ENCODE results near the gene SLBP.
"Not testable (repeated sequence)": the region's sequence is repeated elsewhere in the genome, so short reads cannot be mapped to it uniquely, and the experiment has no call there.

Gene SLBP

DNA sequence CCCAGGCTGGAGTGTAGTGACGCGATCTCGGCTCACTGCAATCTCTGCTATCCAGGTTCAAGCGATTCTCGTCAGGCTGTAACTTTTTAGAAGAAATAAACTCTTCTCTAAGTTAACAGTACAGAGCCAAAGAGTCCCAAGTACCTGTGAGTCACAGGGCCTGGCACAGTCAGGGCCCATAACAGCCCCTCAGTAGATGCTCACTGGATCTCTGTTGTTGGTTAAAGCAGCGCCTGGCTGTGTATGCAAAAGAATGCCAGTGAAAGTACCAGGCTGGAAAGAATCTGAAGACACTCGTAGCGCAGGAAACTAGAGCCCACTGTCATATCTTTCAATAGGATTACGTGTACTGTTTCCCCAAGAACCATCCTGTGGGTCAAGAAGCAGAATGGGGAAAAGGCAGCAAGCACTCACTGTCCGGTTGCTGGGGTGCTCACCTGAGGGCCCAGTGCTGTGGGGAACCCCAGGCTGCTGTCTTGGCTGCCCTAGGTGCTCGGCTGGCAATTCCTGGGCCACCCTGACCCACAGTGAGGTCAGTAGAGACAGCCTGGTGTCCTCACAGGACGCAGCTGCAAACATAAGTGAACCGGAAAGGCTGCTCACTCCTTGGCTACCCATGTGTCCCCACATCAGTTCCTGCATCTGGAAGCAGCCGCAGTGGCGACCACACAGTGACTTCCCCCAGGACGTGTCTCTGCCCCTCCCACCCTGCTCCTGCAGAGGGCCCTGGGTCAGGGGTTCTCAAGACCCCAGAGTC lies 3.1 kb upstream of the SLBP start:
- H3K4me3 ChIP-seq (ENCODE audit: low read depth, low read length) = no peak overlapping the region
- no peak for DNase-seq (ENCODE audit: low read depth)

DNA sequence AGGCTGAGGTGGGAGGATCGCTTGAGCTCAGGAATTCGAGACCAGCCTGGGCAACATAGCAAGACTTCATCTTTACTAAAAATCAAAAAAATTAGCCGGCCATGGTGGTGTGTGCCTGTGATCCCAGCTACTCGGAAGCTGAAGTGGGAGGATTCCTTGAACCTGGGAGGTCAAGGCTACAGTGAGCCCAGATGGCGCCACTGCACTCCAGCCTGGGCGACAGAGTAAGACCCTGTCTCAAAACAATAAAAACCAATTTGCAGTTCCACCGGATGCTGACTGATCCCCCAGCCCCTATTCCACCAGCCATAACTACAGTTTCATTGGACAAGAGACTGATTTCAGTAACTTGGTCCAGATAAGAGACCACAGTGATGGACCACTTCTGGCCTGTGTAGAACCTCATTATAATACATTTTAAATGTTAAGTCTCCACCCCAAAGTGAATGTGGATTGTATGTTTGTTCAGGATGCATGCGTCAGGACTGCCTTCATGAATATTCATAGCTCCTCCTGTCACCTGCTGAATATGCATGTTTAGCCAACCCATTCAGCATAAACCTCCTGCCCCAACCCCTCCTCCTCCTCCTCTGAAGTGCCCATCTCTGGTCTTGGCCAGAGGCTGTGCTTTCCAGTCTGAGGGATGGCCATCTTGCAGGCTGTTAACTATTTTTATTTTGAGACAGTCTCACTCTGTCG lies 2.3 kb upstream of the SLBP start:
- H3K4me3 ChIP-seq (ENCODE audit: low read depth, low read length) = no peak overlapping the region
- no peak for DNase-seq (ENCODE audit: low read depth)

DNA sequence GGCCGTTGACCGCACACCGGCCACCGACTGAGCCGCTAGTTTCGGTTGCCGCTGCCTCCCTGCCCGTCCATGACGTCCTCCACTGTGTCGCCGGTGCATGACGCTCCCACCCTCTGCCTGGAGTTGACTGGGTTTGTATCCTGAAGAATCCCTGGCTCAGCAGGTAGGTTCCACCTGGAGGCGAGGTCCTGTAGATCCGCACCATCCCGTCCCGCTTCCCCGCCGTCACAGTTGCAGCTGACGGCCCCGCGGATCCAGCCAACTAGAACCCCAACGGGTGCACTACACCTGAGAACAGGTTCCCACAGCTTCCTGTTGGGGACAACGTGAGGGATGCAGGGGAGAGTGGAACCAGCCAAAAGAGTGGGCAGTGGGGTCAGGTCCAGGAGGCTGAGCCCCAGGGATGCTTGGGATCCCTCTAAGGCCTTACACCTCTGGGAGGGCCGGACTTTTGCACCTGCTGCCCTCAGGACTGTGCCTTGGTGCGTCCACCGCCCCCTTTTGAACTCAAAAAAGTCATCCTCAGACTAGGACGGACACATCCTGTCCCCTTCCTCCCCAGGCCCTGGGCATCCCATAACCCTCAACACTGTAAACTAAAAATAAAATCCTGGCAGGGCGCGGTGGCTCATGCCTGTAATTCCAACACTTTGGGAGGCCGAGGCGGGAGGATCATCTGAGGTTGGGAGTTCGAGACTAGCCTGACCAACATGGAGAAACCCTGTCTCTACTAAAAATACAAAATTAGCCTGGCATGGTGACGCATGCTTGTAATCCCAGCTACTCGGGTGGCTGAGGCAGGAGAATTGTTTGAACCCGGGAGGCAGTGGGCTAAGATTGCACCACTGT lies 1.1 kb upstream of the SLBP start:
- H3K4me3 ChIP-seq (ENCODE audit: low read depth, low read length) = peak overlapping the region; percentile 77
- no peak for DNase-seq (ENCODE audit: low read depth)

DNA sequence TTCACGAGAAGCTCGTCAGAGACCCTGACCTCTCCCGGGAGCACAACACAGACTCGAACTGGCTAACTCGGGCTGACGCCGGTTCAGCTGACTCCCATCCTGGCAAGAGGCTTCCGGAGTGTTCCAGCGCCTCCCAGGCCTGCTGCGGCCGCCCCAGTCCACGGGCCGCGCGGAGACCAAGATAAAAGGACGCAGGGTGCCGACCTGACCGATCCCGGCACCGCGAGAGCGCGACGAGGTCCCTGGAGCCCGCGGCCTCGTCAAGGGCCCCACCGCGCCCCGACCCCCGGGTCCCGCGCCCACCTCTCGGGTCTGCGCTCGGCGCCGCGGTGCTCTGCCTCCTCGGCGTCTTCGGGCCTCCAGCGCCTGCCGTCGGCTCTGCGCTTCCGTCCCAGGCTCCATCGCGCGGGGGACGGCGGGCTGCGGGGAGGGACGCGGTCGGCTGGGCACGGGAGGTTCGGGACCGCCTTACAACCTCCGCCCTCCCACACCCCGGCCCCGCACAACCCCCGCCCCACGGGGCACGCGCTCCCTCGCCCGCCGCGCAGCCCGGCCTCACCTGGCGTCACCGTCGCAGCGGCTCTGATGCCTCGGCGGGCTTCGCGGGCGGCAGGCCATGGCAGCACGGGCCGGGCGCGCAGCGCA lies 426 bp downstream of the SLBP start:
- H3K4me3 ChIP-seq (ENCODE audit: low read depth, low read length) = peak overlapping the region; percentile 77
- DNase-seq (ENCODE audit: low read depth) = no peak

DNA sequence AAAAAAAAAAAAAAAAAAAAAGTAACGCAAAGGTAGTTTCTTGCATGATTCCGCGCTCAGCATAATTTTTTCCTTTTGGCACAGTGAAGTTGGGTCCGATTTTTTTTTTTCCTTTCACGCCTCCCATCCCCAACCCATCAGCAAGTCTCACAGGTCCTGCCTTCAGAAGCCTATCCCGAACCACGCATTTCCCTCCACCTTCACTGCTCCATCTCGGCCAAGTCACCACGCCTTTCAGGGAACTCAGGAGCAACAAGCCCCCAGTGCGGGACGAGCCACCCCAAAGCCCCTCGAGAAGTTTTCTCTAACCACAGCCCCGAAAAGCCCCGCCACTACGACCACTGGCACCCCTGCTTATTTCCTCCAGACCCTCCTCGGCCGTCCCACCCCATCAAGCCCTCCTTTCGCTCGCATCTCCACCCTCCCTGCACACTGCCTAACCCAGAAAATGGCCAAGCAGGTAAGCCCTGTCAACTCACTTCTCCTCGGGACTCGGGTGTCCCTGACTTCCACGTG lies 1.0 kb downstream of the SLBP start:
- DNase-seq (ENCODE audit: low read depth) = no peak
- peak overlapping the region; percentile 77 for H3K4me3 ChIP-seq (ENCODE audit: low read depth, low read length)

DNA sequence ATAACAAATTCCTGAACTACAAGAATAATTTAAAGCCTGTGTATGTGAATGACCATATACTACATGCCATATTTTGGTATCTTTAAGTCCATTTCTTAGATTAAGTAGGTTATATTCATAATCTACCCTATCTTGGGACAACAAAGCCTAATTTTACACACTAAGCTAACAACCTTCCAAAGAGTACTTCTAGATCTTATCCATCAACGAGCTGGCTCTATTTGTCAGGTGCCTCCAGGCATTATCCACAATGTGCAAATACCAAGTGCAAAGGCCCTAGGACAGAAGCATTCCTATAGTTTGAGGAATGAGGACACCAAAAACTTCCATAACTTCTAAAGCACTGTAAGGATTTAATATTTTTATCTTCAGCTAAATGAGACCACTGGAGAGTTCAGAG lies 3.5 kb downstream of the SLBP start:
- no peak overlapping the region for H3K4me3 ChIP-seq (ENCODE audit: low read depth, low read length)
- no peak for DNase-seq (ENCODE audit: low read depth)

DNA sequence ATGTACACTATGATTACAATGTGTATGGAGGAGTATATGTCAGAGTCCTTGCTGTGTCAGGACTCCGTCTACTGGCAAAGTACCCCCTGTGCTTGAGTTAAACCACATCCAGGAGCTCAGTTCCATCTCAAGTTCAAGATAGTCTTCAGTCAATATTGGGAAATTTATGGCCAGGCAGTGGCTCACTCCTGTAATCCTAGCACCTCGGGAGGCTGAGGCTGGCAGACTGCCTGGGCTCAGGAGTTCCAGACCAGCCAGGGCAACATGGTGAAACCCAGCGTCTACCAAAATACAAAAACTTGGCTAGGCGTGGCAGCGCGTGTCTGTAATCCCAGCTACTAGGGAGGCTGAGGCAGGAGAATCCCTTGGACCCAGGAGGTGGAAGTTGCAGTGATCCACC lies 5.8 kb downstream of the SLBP start:
- no peak overlapping the region for H3K4me3 ChIP-seq (ENCODE audit: low read depth, low read length)

DNA sequence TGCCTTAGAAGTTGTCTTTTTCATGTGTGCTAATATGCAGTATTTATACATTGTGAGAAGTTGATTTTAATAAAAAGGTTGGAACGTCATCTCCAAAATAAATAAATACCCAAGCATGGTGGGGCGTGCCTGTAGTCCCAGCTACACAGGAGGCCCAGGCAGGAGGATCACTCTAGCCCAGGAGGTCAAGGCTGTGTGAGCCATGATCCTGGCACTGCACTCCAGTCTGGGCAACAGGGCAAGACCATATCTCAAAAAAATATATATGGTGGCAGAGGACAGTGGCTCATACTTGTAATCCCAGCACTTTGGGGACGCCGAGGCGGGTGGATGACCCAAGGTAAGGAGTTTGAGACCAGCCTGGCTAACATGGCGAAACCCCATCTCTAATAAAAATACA lies 6.4 kb downstream of the SLBP start:
- DNase-seq (ENCODE audit: low read depth) = no peak
- no peak overlapping the region for H3K4me3 ChIP-seq (ENCODE audit: low read depth, low read length)

More for the DNA sequence above, 5.8 kb downstream of the SLBP start:
- no peak for DNase-seq (ENCODE audit: low read depth)

DNA sequence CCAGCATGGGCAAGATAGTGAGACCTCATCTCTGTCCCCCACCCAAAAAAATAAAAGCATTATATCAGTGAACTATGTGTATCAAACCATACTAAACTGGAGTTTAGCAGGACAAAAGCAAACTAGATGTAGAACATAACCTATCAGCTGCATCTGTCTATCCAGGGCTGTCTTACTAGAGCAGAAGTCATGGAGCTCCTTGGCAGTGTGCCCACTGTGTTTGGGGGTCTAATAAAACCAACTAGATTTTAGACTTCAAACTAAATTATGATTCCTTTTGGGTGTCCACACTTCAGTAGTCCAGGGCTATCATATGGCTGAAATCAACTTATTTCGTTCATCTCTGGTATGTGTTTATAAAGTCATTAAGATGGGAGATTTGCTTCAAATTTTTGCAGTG lies 8.3 kb downstream of the SLBP start:
- DNase-seq (ENCODE audit: low read depth) = no peak

DNA sequence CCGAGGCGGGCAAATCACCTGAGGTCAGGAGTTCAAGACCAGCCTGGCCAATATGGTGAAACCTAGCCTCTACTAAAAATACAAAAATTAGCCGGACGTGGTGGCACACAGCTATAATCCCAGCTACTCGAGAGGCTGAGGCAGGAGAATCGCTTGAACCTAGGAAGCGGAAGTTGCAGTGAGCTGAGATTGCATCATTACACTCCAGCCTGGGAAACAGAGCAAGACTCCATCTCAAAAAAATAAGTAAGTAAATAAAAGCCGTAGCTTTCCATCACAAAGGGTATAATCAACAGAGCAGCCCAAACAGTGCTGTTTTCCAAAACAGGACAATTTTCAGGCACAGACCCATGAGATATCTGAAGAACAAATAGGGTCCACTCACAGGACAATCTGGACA lies 10.4 kb downstream of the SLBP start:
- not testable (repeated sequence) for DNase-seq (ENCODE audit: low read depth); H3K4me3 ChIP-seq (ENCODE audit: low read depth, low read length)

More for the DNA sequence above, 8.3 kb downstream of the SLBP start:
- no peak overlapping the region for H3K4me3 ChIP-seq (ENCODE audit: low read depth, low read length)

DNA sequence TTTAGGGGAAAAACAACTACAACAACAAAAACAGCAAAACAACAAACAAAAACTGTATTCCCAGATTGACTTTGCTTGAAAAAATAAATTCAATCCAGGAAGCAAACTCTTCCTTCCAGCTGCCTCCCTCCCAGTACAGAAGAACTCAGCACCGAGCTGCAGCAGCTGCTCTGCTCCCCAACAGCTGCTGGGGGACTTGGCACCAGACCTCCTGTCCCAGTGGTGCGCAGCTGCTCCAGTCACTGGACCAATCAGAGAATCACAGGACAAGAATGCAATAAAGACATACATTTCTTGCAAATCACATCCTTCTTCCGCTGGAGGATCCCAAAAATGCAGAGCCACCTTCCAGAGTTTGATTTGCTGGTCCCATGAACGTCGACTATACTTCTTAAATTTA lies 16.2 kb downstream of the SLBP start:
- DNase-seq (ENCODE audit: low read depth) = peak; percentile 31
- H3K4me3 ChIP-seq (ENCODE audit: low read depth, low read length) = no peak overlapping the region

DNA sequence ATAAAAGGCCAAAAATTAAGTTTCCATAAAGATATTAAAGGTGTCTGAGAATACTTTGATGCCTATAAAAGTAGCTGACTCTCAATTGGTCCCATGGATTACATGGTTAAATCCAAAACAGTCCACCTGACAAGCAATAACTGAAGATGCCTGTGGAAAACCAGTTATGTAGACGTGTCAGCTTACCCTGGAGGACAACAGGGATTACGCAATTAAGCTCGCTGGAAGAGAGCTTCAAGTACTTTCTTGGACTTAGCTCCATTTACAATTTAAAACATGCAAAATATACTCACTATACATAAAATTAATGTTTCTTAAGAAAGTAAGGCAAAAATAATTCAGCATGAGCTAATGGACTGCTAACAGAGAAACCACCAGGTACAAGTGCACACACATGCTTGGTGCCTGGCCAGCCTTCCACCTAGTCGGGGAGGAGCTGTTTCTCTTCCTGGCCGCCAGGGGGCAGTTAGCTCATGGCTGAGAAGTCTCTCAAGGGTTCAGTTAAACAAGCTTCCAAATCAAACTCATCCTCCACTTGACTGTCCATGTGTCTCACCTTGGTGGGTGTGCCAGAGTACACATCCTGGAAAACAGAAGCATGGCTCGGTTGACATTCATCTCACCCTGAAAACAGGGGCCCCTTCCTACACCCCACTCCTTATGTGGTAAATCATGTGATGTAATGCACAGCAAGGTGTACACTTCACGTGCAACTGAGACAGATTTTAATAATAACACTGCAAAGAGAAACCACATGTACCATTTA lies 18.8 kb downstream of the SLBP start:
- peak; percentile 28 for DNase-seq (ENCODE audit: low read depth)

DNA sequence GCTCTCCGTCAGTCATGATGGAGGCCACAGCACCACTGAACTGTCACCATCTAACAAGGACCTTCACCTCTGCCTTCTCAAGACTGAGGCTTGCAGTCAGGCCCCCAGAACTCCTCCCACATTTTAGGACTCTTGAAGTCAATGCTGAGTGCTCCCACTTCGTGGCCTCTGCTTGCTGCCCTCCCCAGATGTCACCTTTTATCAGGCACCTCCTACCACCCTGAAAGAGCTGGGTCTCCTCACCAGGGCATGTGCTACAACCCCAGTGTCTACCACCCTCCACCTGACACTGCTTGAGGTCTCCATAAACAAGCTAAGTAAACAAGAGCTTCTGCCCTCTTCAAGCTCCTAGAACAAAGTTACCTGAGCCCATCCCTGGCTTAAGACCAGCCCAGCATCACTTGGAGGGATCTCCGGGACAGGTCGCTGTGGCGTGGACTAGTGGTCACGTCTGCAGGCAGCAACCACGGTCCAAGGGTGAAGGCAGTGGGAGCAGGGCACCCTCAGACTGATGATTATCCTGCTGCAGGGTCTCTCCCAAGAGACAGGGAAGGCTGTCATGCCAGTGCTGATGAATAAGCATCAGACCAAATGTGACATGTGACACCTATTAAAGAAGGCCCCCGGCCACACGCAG lies 20.3 kb downstream of the SLBP start:
- no peak for DNase-seq (ENCODE audit: low read depth)
- no peak overlapping the region for H3K4me3 ChIP-seq (ENCODE audit: low read depth, low read length)

More for the DNA sequence above, 18.8 kb downstream of the SLBP start:
- H3K4me3 ChIP-seq (ENCODE audit: low read depth, low read length) = no peak overlapping the region

DNA sequence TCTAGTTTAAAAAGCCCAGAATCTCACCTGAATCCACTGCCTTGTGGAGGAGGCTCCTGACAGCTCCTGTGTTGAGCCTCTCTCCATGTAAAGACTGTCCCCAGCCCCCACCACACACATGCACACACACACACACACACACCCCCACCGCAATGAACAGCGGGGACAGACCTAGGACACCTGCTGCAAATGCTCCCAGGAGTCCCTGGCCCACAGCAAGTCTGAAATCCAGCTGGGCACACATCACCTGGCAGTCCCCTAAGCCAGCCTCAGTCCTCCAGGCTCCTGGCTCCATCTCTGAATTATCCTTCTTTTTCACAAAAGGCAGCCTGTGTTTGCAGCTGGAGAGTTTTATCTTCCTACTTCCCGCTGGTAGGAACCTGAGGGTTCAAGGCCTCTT lies 21.4 kb downstream of the SLBP start:
- no peak for DNase-seq (ENCODE audit: low read depth)
- H3K4me3 ChIP-seq (ENCODE audit: low read depth, low read length) = no peak overlapping the region

DNA sequence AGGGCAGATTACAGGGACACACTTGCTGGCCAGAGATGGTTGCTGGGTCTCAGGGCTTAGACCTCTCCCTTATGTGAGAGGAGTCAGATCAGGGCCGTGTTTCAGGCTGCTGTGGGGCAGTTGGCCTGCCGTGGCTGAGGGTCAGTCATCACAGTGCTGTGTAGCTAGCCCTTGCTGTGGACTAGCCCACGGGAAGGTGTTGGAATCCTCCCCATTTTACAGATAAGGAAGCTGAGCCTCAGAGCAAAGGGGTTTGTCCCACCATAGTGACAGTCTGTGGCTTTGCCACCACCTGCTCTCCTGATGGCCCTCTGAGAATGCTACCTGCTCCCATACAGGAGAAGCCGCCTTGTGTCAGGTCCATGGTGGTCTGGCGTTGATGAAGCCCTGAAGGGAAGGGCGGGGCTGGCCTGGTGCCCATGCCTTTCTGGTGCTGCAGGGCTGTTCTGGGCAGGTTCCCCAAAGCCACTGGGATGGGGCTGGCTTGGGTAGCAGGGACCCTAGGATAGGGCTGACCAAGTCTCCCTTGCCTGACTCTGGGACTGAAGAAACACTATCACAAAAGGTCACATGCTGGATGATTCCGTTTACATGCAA lies 25.6 kb downstream of the SLBP start:
- no peak for DNase-seq (ENCODE audit: low read depth)
- H3K4me3 ChIP-seq (ENCODE audit: low read depth, low read length) = no peak overlapping the region

DNA sequence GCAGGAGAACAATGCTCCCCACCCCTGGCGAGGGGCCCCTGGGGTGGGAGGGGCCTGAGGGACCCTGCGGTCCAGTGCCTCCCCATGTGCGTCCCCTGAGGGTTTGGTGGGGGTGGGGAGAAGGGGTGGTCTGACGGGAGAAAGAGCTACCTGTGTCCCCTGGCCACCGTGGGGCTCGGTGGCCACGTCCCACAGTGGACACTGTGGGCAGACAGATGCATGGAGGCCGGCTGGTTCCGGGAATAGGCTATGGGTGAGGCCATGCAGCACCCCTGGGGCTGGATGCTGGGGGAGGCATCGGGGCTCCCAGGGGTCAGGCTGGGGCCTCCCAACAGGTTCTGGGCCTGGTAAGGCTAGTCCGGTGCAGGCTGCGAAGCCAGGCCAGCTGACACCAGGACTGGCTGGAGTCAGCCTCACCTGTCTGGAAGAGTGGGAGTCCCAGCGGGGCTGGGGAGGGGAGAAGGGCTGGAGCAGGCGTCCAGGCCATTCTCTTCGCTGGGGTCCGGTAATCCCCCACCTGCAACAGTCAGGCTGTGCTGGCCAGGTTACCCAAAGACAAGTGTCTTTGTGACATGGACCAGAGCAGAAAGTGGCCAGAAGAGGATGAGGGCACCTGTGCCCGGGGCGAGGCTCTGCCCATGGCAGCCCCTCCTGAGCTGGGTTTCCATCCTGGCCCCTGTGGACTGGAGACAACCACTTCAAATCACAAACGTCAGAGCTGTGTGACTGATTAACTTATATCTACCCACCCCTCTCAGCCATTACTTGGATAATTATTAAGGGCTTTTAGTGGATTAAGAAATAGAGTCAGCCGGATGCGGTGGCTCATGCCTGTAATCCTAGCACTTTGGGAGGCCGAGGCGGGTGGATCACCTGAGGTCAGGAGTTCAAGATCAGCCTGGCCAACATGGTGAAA lies 26.6 kb downstream of the SLBP start:
- DNase-seq (ENCODE audit: low read depth) = no peak

More for the DNA sequence above, 26.6 kb downstream of the SLBP start:
- no peak overlapping the region for H3K4me3 ChIP-seq (ENCODE audit: low read depth, low read length)
